Activated B cell treated with CpG ODN at 0.5 μM for 24 hours (primary cell): ENCODE measurements around the gene MYL6. TPM values are rescaled to one million over a fixed set of nuclear protein-coding genes. Genes with fewer than 3 reads are reported as not detected.

Experiments
- ATAC-seq: fragments of 200-7000 bp; cut with Tn5 transposase; one replicate; pipeline ENCODE4 v1.10.0; 2021; ENCODE audit warnings: low read depth, mild to moderate bottlenecking, moderate library complexity
- CTCF ChIA-PET: fragments of 350-600 bp; sonication (Branson Sonifier 250); formaldehyde crosslinking; loops from one replicate; lab custom pipeline; 2021; ENCODE audit warnings: antibody characterized with exemption; lab: Charles Lee
- POLR2A ChIA-PET: fragments of 350-600 bp; sonication (Branson Sonifier 250); formaldehyde crosslinking; loops from one replicate; lab custom pipeline; 2021; ENCODE audit warnings: antibody characterized with exemption; lab: Charles Lee
- DNase-seq: peaks from one replicate; pipeline ENCODE4 v3.0.0; 2022
- H3K27ac Mint-ChIP-seq: one replicate; pipeline ENCODE4 v1.8.0; 2020; ENCODE audit warnings: mixed read lengths
- H3K27me3 Mint-ChIP-seq: one replicate; pipeline ENCODE4 v1.8.0; 2021; ENCODE audit warnings: mixed read lengths
- H3K36me3 Mint-ChIP-seq: one replicate; pipeline ENCODE4 v1.8.0; 2021; ENCODE audit warnings: low read depth, mixed read lengths
- H3K4me1 Mint-ChIP-seq: one replicate; pipeline ENCODE4 v1.8.0; 2021; ENCODE audit warnings: mixed read lengths
- H3K4me3 Mint-ChIP-seq: one replicate; pipeline ENCODE4 v1.8.0; 2020; ENCODE audit warnings: mild to moderate bottlenecking, mixed read lengths
- H3K9me3 Mint-ChIP-seq: one replicate; pipeline ENCODE4 v1.8.0; 2020; ENCODE audit warnings: mixed read lengths
- CTCF ChIP-seq: fragments of 200-600 bp; IDR thresholded peaks from one replicate; pipeline ENCODE4 v1.8.0; 2022; ENCODE audit warnings: antibody characterized with exemption, mild to moderate bottlenecking
- intact Hi-C: fragments of 100-400 bp; cut with micrococcal nuclease; formaldehyde crosslinking; loops from one replicate; pipeline ENCODE4 v1.15.1; 2024
- total RNA-seq: library from RNA; stranded (reverse); gene quantifications from 2 replicates; pipeline ENCODE4 v1.2.3, GENCODE V29; 2022

MYL6 gene
- total RNA-seq, 1 donor from 2014 or later: 921 TPM

DNA sequence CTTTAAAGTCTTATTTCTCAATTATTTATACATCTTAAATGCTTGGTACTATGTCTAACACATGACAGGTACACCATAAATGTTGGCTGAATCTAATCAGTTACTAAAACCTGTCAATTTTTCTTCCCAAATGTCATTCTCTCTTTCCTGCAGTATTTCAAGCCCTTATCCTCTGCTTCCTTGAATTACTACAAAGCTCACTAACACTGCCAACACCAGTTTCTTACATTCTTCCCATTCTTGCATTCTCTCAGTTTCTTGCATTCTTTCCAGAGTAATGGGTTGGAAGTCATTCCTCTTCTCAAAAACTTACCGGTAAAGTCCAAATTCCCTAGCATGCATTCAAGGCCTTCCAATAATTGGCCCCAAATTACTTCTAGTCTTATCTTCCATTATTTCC lies 40.7 kb downstream of the MYL6 start:
- Mint-ChIP-seq H3K27me3 (no peaks in the 10 kb centered on the region), H3K36me3 (no peaks in the 10 kb centered on the region), H3K4me3 (no peak overlapping the region), H3K9me3 (no peaks in the 10 kb centered on the region), H3K4me1 (peaks cover 6% of the 10 kb centered on the region), H3K27ac (peak overlapping the region; percentile 5)
- CTCF ChIA-PET: interaction anchor here (1.0 kb wide), 1 partner anchor 9 kb away, joined by 3 read pairs; the partner anchor contains the start of gene SMARCC2
- no peak for DNase-seq
- intact Hi-C loops: no loop called here
- ATAC-seq: no peak
- TF ChIP-seq CTCF: no peak
- POLR2A ChIA-PET: interaction anchor here (1.3 kb wide), 1 partner anchor 9 kb away, joined by 3 read pairs; no protein-coding TSS in a partner anchor

GRCh38 chr12:56202366-56202765 lies 44.2 kb downstream of the MYL6 start:
- no peaks in the 10 kb centered on the region for H3K9me3 Mint-ChIP-seq
- intact Hi-C loops: no loop called here
- no peak for TF ChIP-seq CTCF
- H3K4me1 Mint-ChIP-seq: peaks cover 26% of the 10 kb centered on the region
- no peak overlapping the region for H3K4me3 Mint-ChIP-seq
- CTCF ChIA-PET: interaction anchor here (1.1 kb wide), 1 partner anchor 21 kb away, joined by 5 read pairs; no protein-coding TSS in a partner anchor
- ATAC-seq: no peak
- DNase-seq: no peak
- POLR2A ChIA-PET: interaction anchor here (0.6 to 9.1 kb wide), 6 partner anchors 12 to 91 kb away, joined by 3 to 111 read pairs (median 4); partner anchors contain the start of genes RNF41 and SMARCC2
- H3K27me3 Mint-ChIP-seq: no peaks in the 10 kb centered on the region
- peaks cover 32% of the 10 kb centered on the region for H3K36me3 Mint-ChIP-seq
- peak overlapping the region; percentile 19 for H3K27ac Mint-ChIP-seq

- ATAC-seq (no peak), DNase-seq (no peak)
- POLR2A ChIA-PET: interaction anchor here (0.7 to 9.1 kb wide), 2 partner anchors 18 to 19 kb away, joined by 5 to 111 read pairs; partner anchors contain the start of gene RNF41
- CTCF ChIA-PET: interaction anchor here (0.6 to 1.1 kb wide), 2 partner anchors 10 to 20 kb away, joined by 3 to 5 read pairs; no protein-coding TSS in a partner anchor
- Mint-ChIP-seq H3K27ac (peak overlapping the region; percentile 19), H3K4me3 (no peak overlapping the region), H3K27me3 (no peaks in the 10 kb centered on the region), H3K9me3 (no peaks in the 10 kb centered on the region), H3K4me1 (peaks cover 31% of the 10 kb centered on the region), H3K36me3 (peaks cover 37% of the 10 kb centered on the region)
- intact Hi-C loops: no loop called here
- no peak for TF ChIP-seq CTCF
These were observed 44.7 kb downstream of the MYL6 start for GRCh38 chr12:56202838-56203237.

DNA sequence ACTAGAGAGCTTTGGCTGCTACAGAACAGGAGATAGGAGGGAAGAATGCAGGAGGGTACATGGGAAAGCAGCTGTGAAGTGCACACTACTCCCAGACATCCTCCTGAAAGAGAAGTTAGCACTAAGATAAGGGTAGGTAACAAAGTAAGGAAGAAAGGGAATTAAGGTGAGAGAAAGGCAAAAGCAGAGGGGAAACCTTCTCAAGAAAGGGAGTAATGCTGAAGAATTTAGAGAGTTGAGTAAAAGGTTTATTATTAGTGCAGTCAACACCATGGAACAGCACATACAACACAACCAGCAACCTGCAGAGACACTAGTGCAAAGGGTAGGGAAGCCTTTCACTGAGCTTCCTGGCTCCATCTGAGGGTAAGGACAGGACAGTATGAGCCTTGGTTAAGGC lies 46.1 kb downstream of the MYL6 start:
- ChIA-PET POLR2A (interaction anchor here (0.5 to 9.1 kb wide), 2 partner anchors 18 to 153 kb away, joined by 3 to 111 read pairs; partner anchors contain the start of gene RNF41), CTCF (interaction anchor here (1.5 to 4.8 kb wide), 4 partner anchors 14 to 260 kb away, joined by 4 to 52 read pairs (median 22); partner anchors contain the start of genes ANKRD52, RNF41 and SMARCC2)
- no peaks in the 10 kb centered on the region for H3K27me3 Mint-ChIP-seq
- ATAC-seq (no peak), DNase-seq (no peak)
- no peak overlapping the region for H3K4me3 Mint-ChIP-seq
- no peaks in the 10 kb centered on the region for H3K9me3 Mint-ChIP-seq
- peaks cover 46% of the 10 kb centered on the region for H3K36me3 Mint-ChIP-seq
- H3K4me1 Mint-ChIP-seq: peaks cover 36% of the 10 kb centered on the region
- no peak for TF ChIP-seq CTCF
- peak overlapping the region; percentile 64 for H3K27ac Mint-ChIP-seq
- intact Hi-C loops: no loop called here

GRCh38 chr12:56205445-56205844 lies 47.3 kb downstream of the MYL6 start:
- peaks cover 39% of the 10 kb centered on the region for H3K4me1 Mint-ChIP-seq
- H3K9me3 Mint-ChIP-seq: no peaks in the 10 kb centered on the region
- no peak for TF ChIP-seq CTCF
- ChIA-PET CTCF (interaction anchor here (1.5 to 4.8 kb wide), 6 partner anchors 11 to 467 kb away, joined by 3 to 52 read pairs (median 10); partner anchors contain the start of genes ANKRD52, RNF41 and SMARCC2), POLR2A (interaction anchor here (0.7 to 9.1 kb wide), 4 partner anchors 16 to 284 kb away, joined by 3 to 111 read pairs (median 6); partner anchors contain the start of genes RNF41 and SMARCC2)
- ATAC-seq: no peak
- no peak overlapping the region for H3K27ac Mint-ChIP-seq
- H3K27me3 Mint-ChIP-seq: no peaks in the 10 kb centered on the region
- peaks cover 55% of the 10 kb centered on the region for H3K36me3 Mint-ChIP-seq
- DNase-seq: no peak
- intact Hi-C loops: loop anchor here (1.0 kb wide), 1 partner anchor 12 kb away; no protein-coding TSS in a partner anchor
- no peak overlapping the region for H3K4me3 Mint-ChIP-seq
